Skeletal muscle satellite cell (primary cell): ENCODE measurements around the gene KNDC1.

Source experiments
- H3K27me3 ChIP-seq: 2 replicates; pipeline ENCODE4 v1.7.0; 2013; ENCODE audit warnings: low read length; ENCODE audit not compliant: control insufficient read depth, insufficient read depth
- H3K36me3 ChIP-seq: 2 replicates; pipeline ENCODE4 v1.7.0; 2013; ENCODE audit warnings: mild to moderate bottlenecking, control low read depth, low read length; ENCODE audit not compliant: insufficient read depth
- H3K4me1 ChIP-seq: 2 replicates; pipeline ENCODE4 v1.7.0; 2013; ENCODE audit warnings: low read length; ENCODE audit not compliant: control insufficient read depth, insufficient read depth
- H3K4me2 ChIP-seq: 2 replicates; pipeline ENCODE4 v1.7.0; 2013; ENCODE audit warnings: mild to moderate bottlenecking, low read length
- H3K4me3 ChIP-seq: 2 replicates; pipeline ENCODE4 v1.7.0; 2013; ENCODE audit warnings: low read length
- H3K9ac ChIP-seq: 2 replicates; pipeline ENCODE4 v1.7.0; 2013; ENCODE audit warnings: mild to moderate bottlenecking, low read depth, low read length, moderate library complexity
- H3K9me3 ChIP-seq: replicated peaks from 2 replicates; pipeline ENCODE4 v1.7.0; 2013; ENCODE audit warnings: mild to moderate bottlenecking, control low read depth, low read length

The KNDC1 gene

DNA sequence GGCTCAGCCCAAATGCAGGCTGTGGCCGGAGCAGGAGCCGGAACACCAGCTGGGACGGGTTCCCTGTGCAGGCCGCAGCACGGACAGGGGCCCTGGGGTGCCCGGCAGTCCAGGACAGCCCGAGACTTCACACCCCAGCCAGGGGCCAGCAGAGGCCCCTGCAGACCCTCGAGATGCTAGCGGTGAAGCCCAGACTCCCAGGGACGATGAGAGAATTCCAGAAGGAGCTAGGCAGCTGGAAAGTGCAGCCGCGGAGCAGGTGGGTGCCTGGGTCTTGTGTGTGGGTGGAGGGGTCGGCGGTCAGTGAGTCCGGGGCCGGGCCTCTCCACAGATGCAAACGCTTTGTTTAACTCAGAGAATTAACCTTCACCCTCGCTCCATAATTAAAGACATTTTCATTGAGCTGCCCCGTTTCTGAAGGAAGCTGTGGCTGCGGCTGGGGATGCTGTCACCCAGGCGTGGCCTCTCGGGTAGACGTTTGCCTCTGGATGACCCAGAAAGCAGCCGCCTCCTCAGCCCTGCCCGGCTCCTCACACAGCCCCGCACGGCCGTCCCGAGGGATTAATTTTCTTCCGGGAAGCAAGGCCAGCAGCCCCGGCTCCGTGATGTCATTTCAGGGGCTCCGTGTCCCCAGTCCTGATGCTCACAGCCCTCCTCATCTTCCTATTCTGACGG lies 26.5 kb downstream of the KNDC1 start:
- Histone ChIP-seq H3K9me3 (no peaks in the 10 kb centered on the region), H3K27me3 (peaks cover 4% of the 10 kb centered on the region), H3K4me1 (no peaks in the 10 kb centered on the region)

DNA sequence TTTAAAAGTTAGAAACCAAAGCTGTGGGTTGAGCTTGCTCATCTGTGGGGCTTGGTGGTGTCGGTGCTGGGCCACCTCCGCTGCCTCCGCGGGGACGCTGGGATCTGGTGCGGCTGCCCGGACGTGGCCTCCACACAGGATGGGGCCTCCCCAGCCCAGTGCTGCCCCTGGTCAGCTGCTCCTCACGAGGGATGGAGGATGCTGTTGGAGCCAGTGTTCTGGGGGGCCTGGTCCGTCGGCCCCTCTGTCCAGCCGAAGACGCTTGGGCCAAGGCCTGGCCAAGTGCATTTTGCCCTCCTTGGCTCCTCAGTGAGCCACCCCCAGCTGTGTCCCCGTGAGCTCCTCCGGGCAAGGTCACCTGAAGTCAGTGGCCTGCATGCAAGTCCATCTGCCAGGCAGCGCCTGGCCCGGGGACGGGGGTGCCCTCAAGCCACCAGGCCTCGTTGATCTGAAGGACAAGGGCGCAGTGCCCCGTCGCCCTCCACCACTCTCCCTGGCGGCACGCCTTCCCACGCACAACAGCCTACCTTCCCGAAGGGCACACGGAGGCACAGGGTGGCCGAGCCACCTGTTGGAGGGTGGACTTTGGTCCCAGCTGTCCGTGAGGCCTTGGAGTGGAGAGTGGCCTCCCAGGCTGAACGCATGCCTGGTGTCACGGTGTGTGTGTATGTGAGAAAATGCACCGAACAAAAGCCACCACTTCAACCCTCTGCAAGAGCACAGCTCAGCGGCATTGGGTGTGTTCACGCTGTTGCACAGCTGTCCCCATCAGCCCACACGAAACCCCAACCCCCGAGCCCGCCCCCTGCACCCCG lies 27.3 kb downstream of the KNDC1 start:
- no peak overlapping the region for H3K4me2 ChIP-seq
- no peaks in the 10 kb centered on the region for H3K4me1 ChIP-seq
- no peak overlapping the region for H3K4me3 ChIP-seq
- H3K9ac ChIP-seq, result no peak overlapping the region
- H3K36me3 ChIP-seq, result no peaks in the 10 kb centered on the region
- no peaks in the 10 kb centered on the region for H3K9me3 ChIP-seq
- peaks cover 4% of the 10 kb centered on the region for H3K27me3 ChIP-seq

More for the DNA sequence above, 26.5 kb downstream of the KNDC1 start:
- Histone ChIP-seq H3K4me3 (no peak overlapping the region), H3K9ac (no peak overlapping the region), H3K36me3 (no peaks in the 10 kb centered on the region), H3K4me2 (no peak overlapping the region)

DNA sequence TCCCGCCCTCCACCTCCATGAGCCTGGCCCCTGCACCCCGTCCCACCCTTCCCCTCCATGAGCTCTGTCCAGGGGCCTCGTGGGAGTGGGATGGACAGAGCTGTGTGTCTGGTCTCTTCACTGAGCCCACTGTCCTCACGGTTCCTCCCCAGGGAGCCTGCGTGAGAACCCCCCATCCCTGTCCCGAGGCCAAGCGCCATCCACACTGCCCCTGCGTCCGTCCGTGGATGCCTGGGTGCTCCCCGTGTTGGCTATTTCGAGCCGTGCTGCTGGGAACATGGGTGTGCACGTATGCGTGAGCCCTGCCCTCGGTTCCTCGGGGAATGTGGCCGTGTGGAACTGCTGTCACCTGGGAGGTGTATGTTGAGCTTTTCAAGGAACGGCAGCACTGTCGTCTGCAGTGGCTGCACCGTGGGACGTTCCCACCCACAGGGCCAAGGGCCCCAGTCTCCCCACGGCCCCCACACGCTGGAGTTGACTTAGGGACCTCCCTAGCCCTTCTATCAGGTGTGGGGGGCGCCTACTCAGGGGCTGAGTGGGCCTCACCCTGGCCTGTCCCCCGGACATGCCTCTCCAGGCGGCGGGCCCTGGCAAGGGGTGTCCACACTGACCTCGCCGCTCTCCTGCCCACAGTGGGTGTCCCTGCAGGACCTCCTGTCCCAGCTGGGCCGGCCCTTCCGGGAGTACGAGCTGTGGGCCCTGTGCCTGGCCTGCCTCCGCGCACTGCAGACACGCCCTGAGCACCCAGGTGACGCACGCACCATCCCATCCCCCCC lies 28.1 kb downstream of the KNDC1 start:
- Histone ChIP-seq H3K9ac (no peak overlapping the region), H3K4me3 (no peak overlapping the region), H3K4me2 (no peak overlapping the region), H3K36me3 (no peaks in the 10 kb centered on the region), H3K9me3 (no peaks in the 10 kb centered on the region), H3K27me3 (peaks cover 4% of the 10 kb centered on the region), H3K4me1 (no peaks in the 10 kb centered on the region)

DNA sequence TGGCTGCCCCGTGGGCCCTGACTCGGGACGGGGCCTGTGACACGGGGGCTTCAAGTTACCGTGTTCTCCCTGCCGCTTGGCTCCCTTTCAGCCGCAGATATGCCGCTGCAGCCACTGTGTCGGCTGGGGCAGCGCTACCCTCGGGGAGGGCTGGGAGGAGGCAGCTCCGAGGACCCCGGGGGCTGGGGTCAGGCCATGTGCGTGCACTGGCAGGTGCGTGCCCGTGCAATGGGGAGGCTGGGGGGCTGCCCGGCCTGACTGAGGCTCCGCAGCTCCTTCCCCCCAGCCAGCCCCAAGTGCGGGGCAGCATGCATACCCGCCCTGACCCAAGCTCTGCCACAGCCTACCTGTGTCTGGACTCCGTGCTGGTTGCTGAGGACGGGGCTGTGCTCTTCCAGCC lies 29.2 kb downstream of the KNDC1 start:
- no peak overlapping the region for H3K4me2 ChIP-seq
- no peaks in the 10 kb centered on the region for H3K4me1 ChIP-seq

DNA sequence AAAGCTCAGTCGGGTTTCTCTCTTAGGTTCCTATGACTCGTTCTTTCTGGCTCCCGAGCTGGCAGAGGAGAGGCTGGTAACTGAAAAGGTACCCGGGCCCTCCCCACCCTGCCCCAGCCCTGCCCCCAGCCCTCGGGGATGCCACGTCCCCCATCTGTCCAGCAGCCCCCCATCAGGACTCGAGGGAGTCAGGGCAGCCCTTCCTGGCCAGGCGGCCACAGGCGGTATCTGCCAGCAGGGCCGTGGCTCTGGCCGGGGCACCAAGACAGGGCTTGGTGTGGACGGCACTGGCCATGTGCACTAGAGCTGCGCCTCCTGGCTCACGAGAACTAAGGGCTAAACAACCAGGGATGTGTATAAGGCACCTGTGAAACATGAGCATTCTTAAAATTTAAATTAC lies 29.7 kb downstream of the KNDC1 start:
- Histone ChIP-seq H3K4me3 (no peak overlapping the region), H3K27me3 (peaks cover 7% of the 10 kb centered on the region), H3K36me3 (no peaks in the 10 kb centered on the region), H3K4me2 (no peak overlapping the region), H3K9ac (no peak overlapping the region), H3K4me1 (no peaks in the 10 kb centered on the region), H3K9me3 (no peaks in the 10 kb centered on the region)

More for the DNA sequence above, 29.2 kb downstream of the KNDC1 start:
- no peaks in the 10 kb centered on the region for H3K36me3 ChIP-seq
- peaks cover 4% of the 10 kb centered on the region for H3K27me3 ChIP-seq
- no peak overlapping the region for H3K9ac ChIP-seq
- no peaks in the 10 kb centered on the region for H3K9me3 ChIP-seq
- no peak overlapping the region for H3K4me3 ChIP-seq

DNA sequence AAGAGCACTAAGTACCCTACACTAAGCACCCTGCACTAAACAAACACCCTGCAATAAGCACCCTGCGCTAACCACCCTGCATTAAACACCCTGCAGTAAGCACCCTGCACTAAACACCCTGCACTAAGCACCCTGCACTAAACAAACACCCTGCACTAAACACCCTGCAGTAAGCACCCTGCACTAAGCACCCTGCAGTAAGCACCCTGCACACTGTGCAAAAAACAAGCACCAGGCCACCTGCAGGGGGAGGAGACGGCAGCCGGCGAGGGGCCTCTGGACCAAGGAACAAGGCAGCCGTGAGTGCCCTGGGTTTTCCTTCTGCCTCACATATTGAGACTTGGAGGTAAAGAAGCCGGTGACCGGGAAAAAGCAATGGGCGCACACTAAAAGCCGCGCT lies 30.2 kb downstream of the KNDC1 start:
- H3K36me3 ChIP-seq, result no peaks in the 10 kb centered on the region
- peaks cover 7% of the 10 kb centered on the region for H3K27me3 ChIP-seq
- H3K4me3 ChIP-seq, result no peak overlapping the region
- H3K9ac ChIP-seq, result no peak overlapping the region
- no peaks in the 10 kb centered on the region for H3K4me1 ChIP-seq
- no peaks in the 10 kb centered on the region for H3K9me3 ChIP-seq
- H3K4me2 ChIP-seq, result no peak overlapping the region

DNA sequence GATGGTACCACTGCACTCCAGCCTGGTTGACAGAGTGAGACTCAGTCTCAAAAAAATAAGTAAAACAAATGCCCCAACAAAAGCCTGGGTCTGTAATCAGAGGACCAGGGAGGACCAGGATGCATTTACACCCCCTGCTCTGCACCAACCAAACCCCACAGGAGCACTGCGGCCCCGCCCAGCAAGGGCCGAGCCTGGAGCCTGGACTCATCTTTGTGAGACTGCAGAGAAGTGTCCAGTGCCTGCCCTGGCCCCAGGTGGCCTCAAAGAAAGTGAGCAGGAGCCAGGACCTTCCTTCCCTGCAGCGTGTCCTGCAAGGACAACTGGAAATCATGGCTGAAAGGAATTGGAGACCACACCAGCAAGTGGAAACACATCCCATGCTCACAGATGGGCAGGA lies 31.6 kb downstream of the KNDC1 start:
- Histone ChIP-seq H3K4me2 (no peak overlapping the region), H3K27me3 (peaks cover 7% of the 10 kb centered on the region), H3K36me3 (no peaks in the 10 kb centered on the region), H3K9ac (no peak overlapping the region), H3K4me1 (no peaks in the 10 kb centered on the region), H3K9me3 (no peaks in the 10 kb centered on the region), H3K4me3 (no peak overlapping the region)

DNA sequence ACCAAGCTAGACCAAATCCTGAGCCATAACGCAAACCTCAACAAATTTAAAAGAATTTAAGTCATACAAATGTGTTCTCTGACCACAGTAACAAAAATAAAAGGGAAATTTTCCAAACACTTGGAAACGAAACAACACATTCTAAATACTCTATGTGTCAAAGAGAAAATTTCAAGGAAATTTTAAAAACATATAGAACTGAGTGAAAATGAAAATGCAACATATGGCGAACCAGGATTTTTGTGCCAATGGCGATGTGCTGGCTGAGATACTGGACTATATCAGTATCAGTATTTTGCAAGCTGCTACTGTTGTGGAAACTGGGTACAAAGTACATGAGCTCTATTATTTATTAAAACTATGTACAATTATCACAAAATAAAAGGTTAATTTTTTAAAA lies 34.1 kb downstream of the KNDC1 start:
- H3K9ac ChIP-seq, result no peak overlapping the region
- no peak overlapping the region for H3K4me2 ChIP-seq
- H3K27me3 ChIP-seq, result peaks cover 2% of the 10 kb centered on the region
- H3K4me3 ChIP-seq, result no peak overlapping the region
- no peaks in the 10 kb centered on the region for H3K36me3 ChIP-seq
- no peaks in the 10 kb centered on the region for H3K9me3 ChIP-seq
- H3K4me1 ChIP-seq, result no peaks in the 10 kb centered on the region

DNA sequence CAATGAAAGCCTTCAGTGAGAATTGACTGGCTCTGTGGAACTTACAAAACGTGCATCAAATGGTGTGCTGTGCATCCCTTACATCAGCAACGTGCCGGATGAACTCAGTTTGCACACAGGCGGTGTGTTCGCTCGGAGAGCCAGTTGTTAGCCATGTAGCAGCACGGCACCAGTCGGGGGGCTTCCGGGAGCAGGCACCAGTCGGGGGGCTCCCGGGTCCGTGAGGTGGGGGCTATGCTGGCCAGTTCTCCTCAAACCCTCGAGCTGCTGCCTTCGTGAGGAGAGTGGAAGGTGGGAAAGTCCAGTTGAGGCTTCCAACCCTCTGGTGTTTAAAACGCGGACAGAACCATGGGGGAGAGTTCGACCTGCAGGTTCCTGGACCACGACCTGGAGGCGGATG lies 35.1 kb downstream of the KNDC1 start:
- Histone ChIP-seq H3K9ac (no peak overlapping the region), H3K4me2 (no peak overlapping the region), H3K9me3 (no peaks in the 10 kb centered on the region), H3K4me3 (no peak overlapping the region), H3K27me3 (peaks cover 2% of the 10 kb centered on the region), H3K36me3 (no peaks in the 10 kb centered on the region), H3K4me1 (no peaks in the 10 kb centered on the region)

DNA sequence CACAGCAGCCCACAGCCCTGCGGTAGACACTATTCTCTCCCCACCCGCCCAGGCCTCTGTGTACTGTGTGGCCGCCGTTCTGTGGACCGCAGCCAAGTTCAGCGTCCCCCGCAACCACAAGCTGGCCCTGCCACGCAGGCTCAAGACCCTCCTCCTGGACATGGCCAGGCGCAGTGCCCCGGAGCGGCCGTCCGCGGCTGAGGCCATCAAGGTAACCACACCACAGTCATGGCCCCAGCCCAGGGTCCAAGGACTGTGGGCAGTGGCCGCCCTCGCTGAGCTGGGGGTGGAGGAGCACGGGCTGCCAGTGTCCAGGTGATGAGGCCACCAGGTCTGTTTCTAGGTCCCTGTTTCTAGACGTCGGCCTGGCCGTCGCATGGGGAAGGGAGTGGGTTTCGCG lies 35.6 kb downstream of the KNDC1 start:
- H3K4me2 ChIP-seq, result no peak overlapping the region
- H3K9me3 ChIP-seq, result no peaks in the 10 kb centered on the region
- H3K4me3 ChIP-seq, result no peak overlapping the region
- H3K27me3 ChIP-seq, result peaks cover 2% of the 10 kb centered on the region
- H3K36me3 ChIP-seq, result no peaks in the 10 kb centered on the region
- no peak overlapping the region for H3K9ac ChIP-seq
- H3K4me1 ChIP-seq, result no peaks in the 10 kb centered on the region

DNA sequence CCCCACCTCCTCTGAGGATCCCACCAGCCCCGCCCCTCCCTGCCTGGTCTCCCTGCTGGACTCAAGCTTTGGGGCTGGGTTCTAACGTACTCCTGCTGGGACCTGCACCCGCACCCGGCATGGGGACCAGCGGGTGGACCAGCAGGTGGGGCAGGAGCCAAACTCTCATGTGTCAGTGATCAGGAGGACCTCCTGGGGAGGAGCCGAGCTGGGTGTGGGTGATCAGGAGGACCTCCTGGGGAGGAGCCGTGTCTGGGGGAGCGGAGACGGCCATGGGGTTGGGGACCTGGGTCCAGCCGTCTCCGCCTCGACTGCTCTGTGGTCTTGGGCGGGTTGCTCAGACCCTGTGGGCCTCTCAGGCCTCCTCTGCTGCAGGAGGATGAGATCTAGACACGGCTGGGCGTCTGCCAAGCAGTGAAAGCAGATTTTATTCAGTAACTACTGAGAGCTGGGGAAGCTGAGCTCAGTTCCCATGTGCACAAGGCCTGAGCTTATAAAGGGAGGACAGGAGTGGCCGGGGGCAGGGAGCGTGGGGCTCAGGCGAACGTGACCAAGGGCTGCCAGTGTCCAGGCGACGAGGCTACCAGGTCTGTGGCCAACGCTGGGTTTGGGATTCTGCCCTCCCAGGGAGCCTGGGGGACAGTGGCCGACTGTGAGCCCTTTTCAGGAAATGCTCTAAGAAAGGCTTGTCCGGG lies 36.3 kb downstream of the KNDC1 start:
- no peak overlapping the region for H3K9ac ChIP-seq
- no peaks in the 10 kb centered on the region for H3K4me1 ChIP-seq
- H3K4me3 ChIP-seq, result no peak overlapping the region
- no peak overlapping the region for H3K4me2 ChIP-seq
- no peaks in the 10 kb centered on the region for H3K36me3 ChIP-seq
- H3K27me3 ChIP-seq, result peaks cover 2% of the 10 kb centered on the region
- H3K9me3 ChIP-seq, result no peaks in the 10 kb centered on the region
